A673 (cell line): ENCODE data around the gene UPF1.

ENCODE experiments used
- EZH2 ChIP-seq: fragments of 200-600 bp; sonication (generic); IDR thresholded peaks from 2 replicates; pipeline ENCODE4 v1.6.1; 2017; ENCODE audit warnings: borderline replicate concordance, low read depth, mild to moderate bottlenecking, mixed read lengths, antibody characterized with exemption, low read length; ENCODE audit not compliant: poor library complexity, severe bottlenecking
- TF ChIP-seq, protein P1 (sequence below): fragments of 300-800, 200-600 bp; sonication (generic); conservative IDR thresholded peaks from 2 replicates; pipeline ENCODE4 v1.5.1; 2017; ENCODE audit warnings: low read depth, mild to moderate bottlenecking, antibody characterized with exemption, low read length, moderate library complexity, mixed read lengths

DNA sequence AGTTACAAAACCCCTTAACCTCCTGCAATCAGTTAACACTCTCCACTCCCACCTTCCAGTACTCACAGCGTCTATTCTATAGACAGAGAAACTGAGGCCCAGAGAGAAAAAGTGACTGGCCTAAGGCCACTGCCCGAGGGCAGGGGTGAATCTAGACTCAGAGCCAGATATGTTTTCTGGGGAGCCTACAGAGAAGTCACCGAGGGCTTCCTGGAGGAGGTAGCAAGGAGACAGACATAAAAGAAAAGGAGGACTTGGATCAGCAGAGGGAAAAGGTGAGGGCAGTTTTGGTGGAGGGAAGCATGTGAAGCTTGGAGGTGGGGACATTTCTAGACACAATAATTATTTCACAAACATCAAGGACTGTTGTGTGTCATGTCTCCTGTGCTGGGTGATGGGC is 39.1 kb upstream of the UPF1 start:
- TF ChIP-seq, protein P1, sequence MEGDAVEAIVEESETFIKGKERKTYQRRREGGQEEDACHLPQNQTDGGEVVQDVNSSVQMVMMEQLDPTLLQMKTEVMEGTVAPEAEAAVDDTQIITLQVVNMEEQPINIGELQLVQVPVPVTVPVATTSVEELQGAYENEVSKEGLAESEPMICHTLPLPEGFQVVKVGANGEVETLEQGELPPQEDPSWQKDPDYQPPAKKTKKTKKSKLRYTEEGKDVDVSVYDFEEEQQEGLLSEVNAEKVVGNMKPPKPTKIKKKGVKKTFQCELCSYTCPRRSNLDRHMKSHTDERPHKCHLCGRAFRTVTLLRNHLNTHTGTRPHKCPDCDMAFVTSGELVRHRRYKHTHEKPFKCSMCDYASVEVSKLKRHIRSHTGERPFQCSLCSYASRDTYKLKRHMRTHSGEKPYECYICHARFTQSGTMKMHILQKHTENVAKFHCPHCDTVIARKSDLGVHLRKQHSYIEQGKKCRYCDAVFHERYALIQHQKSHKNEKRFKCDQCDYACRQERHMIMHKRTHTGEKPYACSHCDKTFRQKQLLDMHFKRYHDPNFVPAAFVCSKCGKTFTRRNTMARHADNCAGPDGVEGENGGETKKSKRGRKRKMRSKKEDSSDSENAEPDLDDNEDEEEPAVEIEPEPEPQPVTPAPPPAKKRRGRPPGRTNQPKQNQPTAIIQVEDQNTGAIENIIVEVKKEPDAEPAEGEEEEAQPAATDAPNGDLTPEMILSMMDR = no peak
- TF ChIP-seq EZH2 = no peak
